ENCODE measurements around the gene CS. TPM values are rescaled to one million over a fixed set of nuclear protein-coding genes. Genes with fewer than 3 reads are reported as not detected.
A peak's percentile ranks its signal among the peaks of the same experiment; 100 is the strongest.

Gene CS
- total RNA-seq, 2 donors from 2014 or later = 526 to 581 TPM

GRCh38 chr12:56258068-56258819 is 41.9 kb downstream of the CS start, which contains the start of gene ANKRD52:
ANKRD52 (minus strand) TSS chr12:56258384; CDS start chr12:56258269, 115 bp downstream.
- intact Hi-C loops (cut with DNase I) = no loop called here
- ATAC-seq (peak; percentile 96 to 97), DNase-seq (peak; percentile 80)

GRCh38 chr12:56257491-56258067 is 42.6 kb downstream of the CS start:
- ATAC-seq (peak; percentile 12 to 15), DNase-seq (no peak)
- intact Hi-C loops (cut with DNase I) = no loop called here

- ATAC-seq (no peak), DNase-seq (no peak)
- intact Hi-C loops (cut with DNase I) = no loop called here
Measured at GRCh38 chr12:56257071-56257470, 43.1 kb downstream of the CS start.

GRCh38 chr12:56256326-56256960 is 43.7 kb downstream of the CS start:
- DNase-seq (peak; percentile 40), ATAC-seq (peak in 1 of 2 donors; percentile 9)
- intact Hi-C loops (cut with DNase I) = no loop called here

GRCh38 chr12:56255671-56256070 is 44.5 kb downstream of the CS start:
- intact Hi-C loops (cut with DNase I) = no loop called here
- ATAC-seq = no peak
- DNase-seq = no peak

GRCh38 chr12:56253091-56253490 is 47.0 kb downstream of the CS start:
- ATAC-seq = no peak
- DNase-seq = no peak
- intact Hi-C loops (cut with DNase I) = no loop called here

- intact Hi-C loops (cut with DNase I) = no loop called here
Measured at GRCh38 chr12:56252649-56253048, 47.5 kb downstream of the CS start.

GRCh38 chr12:56248711-56249110 is 51.4 kb downstream of the CS start:
- intact Hi-C loops (cut with DNase I) = no loop called here
- no peak for ATAC-seq
- DNase-seq = no peak

More at GRCh38 chr12:56252649-56253048, 47.5 kb downstream of the CS start:
- DNase-seq (no peak), ATAC-seq (no peak)

- no peak for ATAC-seq
- intact Hi-C loops (cut with DNase I) = no loop called here
- DNase-seq = no peak
Measured at GRCh38 chr12:56247923-56248322, 52.2 kb downstream of the CS start.

GRCh38 chr12:56244494-56244893 is 55.6 kb downstream of the CS start:
- intact Hi-C loops (cut with DNase I) = no loop called here
- DNase-seq (no peak), ATAC-seq (no peak)

- ATAC-seq (peak; percentile 14 to 62), DNase-seq (no peak)
- intact Hi-C loops (cut with DNase I) = no loop called here
Measured at GRCh38 chr12:56243731-56244181, 56.4 kb downstream of the CS start.

- intact Hi-C loops (cut with DNase I) = no loop called here
- no peak for ATAC-seq
- no peak for DNase-seq
Measured at GRCh38 chr12:56242986-56243385, 57.1 kb downstream of the CS start.

- intact Hi-C loops (cut with DNase I) = no loop called here
- ATAC-seq (no peak), DNase-seq (no peak)
Measured at GRCh38 chr12:56241424-56242303, 58.5 kb downstream of the CS start.

- DNase-seq = no peak
- no peak for ATAC-seq
- intact Hi-C loops (cut with DNase I) = no loop called here
Measured at GRCh38 chr12:56237552-56237951, 62.6 kb downstream of the CS start.

GRCh38 chr12:56236985-56237384 is 63.1 kb downstream of the CS start:
- no peak for DNase-seq
- peak in 1 of 2 donors; percentile 3 for ATAC-seq
- intact Hi-C loops (cut with DNase I) = no loop called here

- ATAC-seq = no peak
- no peak for DNase-seq
- intact Hi-C loops (cut with DNase I) = no loop called here
Measured at GRCh38 chr12:56236091-56236490, 64.0 kb downstream of the CS start.

- intact Hi-C loops (cut with DNase I) = no loop called here
- DNase-seq (no peak), ATAC-seq (no peak)
Measured at GRCh38 chr12:56234746-56235436, 65.2 kb downstream of the CS start.

GRCh38 chr12:56231184-56231582 is 68.9 kb downstream of the CS start:
- DNase-seq (no peak), ATAC-seq (peak in 1 of 2 donors; percentile 10)
- intact Hi-C loops (cut with DNase I) = no loop called here
